ENCODE data around the gene REELD1. TPM values are rescaled to one million over a fixed set of nuclear protein-coding genes. Genes with fewer than 3 reads are reported as not detected.

Gene REELD1
- total RNA-seq, 1 experiment from 2014 or later: 0.25 TPM

DNA sequence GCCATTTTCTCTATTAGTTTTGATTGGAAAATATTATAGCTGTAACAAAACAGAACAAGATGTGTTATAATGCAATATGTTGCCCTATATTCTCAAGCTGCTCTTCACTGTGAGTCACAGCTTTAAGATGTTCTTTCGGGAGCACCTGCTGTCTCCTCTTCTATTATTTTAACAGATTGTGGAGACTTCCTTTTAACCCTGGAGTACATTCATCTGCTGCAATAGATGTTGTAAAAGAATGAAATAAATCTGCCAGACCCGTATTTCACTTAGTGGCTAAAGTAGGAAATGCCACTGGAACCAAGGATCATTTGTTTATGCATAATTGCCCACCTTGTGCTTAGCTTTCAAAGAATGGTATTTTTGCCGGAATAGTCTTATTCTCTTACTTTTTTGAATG is 27.7 kb upstream of the REELD1 start (continued):
- TF ChIP-seq, protein P1, sequence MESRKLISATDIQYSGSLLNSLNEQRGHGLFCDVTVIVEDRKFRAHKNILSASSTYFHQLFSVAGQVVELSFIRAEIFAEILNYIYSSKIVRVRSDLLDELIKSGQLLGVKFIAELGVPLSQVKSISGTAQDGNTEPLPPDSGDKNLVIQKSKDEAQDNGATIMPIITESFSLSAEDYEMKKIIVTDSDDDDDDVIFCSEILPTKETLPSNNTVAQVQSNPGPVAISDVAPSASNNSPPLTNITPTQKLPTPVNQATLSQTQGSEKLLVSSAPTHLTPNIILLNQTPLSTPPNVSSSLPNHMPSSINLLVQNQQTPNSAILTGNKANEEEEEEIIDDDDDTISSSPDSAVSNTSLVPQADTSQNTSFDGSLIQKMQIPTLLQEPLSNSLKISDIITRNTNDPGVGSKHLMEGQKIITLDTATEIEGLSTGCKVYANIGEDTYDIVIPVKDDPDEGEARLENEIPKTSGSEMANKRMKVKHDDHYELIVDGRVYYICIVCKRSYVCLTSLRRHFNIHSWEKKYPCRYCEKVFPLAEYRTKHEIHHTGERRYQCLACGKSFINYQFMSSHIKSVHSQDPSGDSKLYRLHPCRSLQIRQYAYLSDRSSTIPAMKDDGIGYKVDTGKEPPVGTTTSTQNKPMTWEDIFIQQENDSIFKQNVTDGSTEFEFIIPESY (IDR thresholded peaks at IDR 0.05; ENCODE audit: extremely low read depth, insufficient replicate concordance, low read length): no peak
- TF ChIP-seq, protein P2, sequence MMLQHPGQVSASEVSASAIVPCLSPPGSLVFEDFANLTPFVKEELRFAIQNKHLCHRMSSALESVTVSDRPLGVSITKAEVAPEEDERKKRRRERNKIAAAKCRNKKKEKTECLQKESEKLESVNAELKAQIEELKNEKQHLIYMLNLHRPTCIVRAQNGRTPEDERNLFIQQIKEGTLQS (IDR thresholded peaks at IDR 0.05): no peak

DNA sequence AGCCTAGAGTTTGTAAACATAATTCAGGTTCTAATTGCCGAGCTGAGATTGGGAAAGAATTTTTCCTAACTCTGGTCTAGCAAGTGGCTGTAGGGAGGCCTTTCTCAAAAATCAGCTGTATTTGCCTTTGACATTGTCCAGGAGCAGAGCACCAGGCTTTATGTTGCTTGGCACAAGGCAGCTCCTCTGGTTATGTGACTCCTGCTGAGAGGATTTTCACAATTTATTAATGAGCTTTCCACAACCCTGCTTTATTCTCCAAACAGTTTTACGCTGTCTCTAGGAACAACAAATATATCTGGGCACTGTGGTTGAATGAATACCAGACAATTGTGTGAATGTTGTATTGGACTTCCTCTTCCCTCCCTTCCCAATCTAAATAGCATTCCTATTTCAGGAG is 23.9 kb upstream of the REELD1 start:
- Histone ChIP-seq H3K79me2 (ENCODE audit: insufficient read depth, low read length) (0 out of 2 replicates have a peak, but pooled peaks cover 3% of the 10 kb centered on the region), H4K20me1 (ENCODE audit: insufficient read depth) (no peaks in the 10 kb centered on the region), H3K4me1 (ENCODE audit: control insufficient read depth in 1 of 2, insufficient read depth in 2 of 2, low read length in 2 of 2) (peaks cover 0 to 6% of the 10 kb centered on the region in 2 experiments; a peak in 1 of 4 replicates), H3K9me2 (ENCODE audit: insufficient read depth) (no peaks in the 10 kb centered on the region), H2AFZ (ENCODE audit: low read depth, low read length, poor library complexity, severe bottlenecking) (no peak overlapping the region), H3K4me2 (ENCODE audit: low read length) (no peak overlapping the region), H3K27ac (ENCODE audit: low read depth, low read length) (no peak overlapping the region), H3K9me3 (ENCODE audit: control insufficient read depth in 1 of 2, insufficient read depth in 1 of 2, low read depth in 1 of 2, low read length in 2 of 2) (no peaks in the 10 kb centered on the region), H3K36me3 (ENCODE audit: control insufficient read depth in 1 of 2, insufficient read depth in 2 of 2, low read length in 2 of 2) (peaks cover 25 to 30% of the 10 kb centered on the region in 2 experiments; a peak in 3 of 4 replicates), H3K27me3 (ENCODE audit: insufficient read depth, low read length) (no peaks in the 10 kb centered on the region), H3K9ac (ENCODE audit: low read length) (no peak overlapping the region), H3K4me3 (replicated peaks in 1 of 2; ENCODE audit: low read depth in 1 of 2, low read length in 2 of 2) (no peak overlapping the region)
- RAD21 ChIA-PET (ENCODE audit: low non-redundant PET in 1 of 2, low total read pairs in 2 of 2, uncharacterized antibody in 2 of 2, unreplicated experiment in 2 of 2): no interaction called here
- intact Hi-C loops (cut with micrococcal nuclease): no loop called here
- CTCF ChIA-PET: no interaction called here
- BruUV-seq (replicated peaks): no TSS peak
- ATAC-seq (no peak), DNase-seq (ENCODE audit: low read depth, low spot score) (no peak)
- POLR2A ChIA-PET: no interaction called here
- TF ChIP-seq ZFX (IDR thresholded peaks at IDR 0.05): no peak
- TF ChIP-seq ELF1 (IDR thresholded peaks at IDR 0.05; ENCODE audit: borderline replicate concordance, low read depth): no peak
- TF ChIP-seq CEBPB (IDR thresholded peaks at IDR 0.05; ENCODE audit: low read depth): no peak
- TF ChIP-seq FOSL1 (IDR thresholded peaks at IDR 0.05; ENCODE audit: low read depth): no peak
- TF ChIP-seq, protein P1 (IDR thresholded peaks at IDR 0.05; ENCODE audit: extremely low read depth, insufficient replicate concordance, low read length): no peak
- no peak for TF ChIP-seq CBX3 (IDR thresholded peaks at IDR 0.05; ENCODE audit: low read depth)
- TF ChIP-seq RAD21 (IDR thresholded peaks at IDR 0.05; ENCODE audit: low read depth): no peak
- TF ChIP-seq SRF (IDR thresholded peaks at IDR 0.05; ENCODE audit: low read depth): no peak
- no peak for TF ChIP-seq MAX (IDR thresholded peaks at IDR 0.05)
- TF ChIP-seq JUND (IDR thresholded peaks at IDR 0.05): no peak
- no peak for TF ChIP-seq TCF7L2 (IDR thresholded peaks at IDR 0.05; ENCODE audit: borderline replicate concordance, extremely low read depth, insufficient read depth, insufficient read length)
- TF ChIP-seq POLR2AphosphoS5 (IDR thresholded peaks at IDR 0.05; ENCODE audit: low read depth, low read length): no peak
- TF ChIP-seq, protein P2 (IDR thresholded peaks at IDR 0.05): no peak
- no peak for TF ChIP-seq CTCF (IDR thresholded peaks at IDR 0.05 in 2 of 3, conservative IDR thresholded peaks at IDR 0.05 in 1 of 3; ENCODE audit: borderline replicate concordance in 1 of 3, insufficient read depth in 1 of 3, low read depth in 2 of 3, low read length in 2 of 3)
- no peak for TF ChIP-seq SP1 (IDR thresholded peaks at IDR 0.05; ENCODE audit: low read depth)
- no peak for TF ChIP-seq EGR1 (IDR thresholded peaks at IDR 0.05; ENCODE audit: low read depth)

All from HCT116 (cell line).